Bronchial epithelial cell (primary cell): ENCODE results near the gene PRKACA. TPM values are rescaled to one million over a fixed set of nuclear protein-coding genes. Genes with fewer than 3 reads are reported as not detected.

Source experiments
- DNase-seq: peaks from one replicate; pipeline ENCODE4 v3.0.0-alpha.2; 2010; ENCODE audit warnings: low read depth
- FAIRE-seq: peaks from 2 replicates; lab custom pipeline; 2011; peaks lifted over from hg19 to GRCh38; lab: Jason Lieb, UNC
- H3K27me3 ChIP-seq: 2 replicates; pipeline ENCODE4 v1.5.1; 2011; ENCODE audit warnings: low read length; ENCODE audit not compliant: control insufficient read depth, insufficient read depth
- H3K36me3 ChIP-seq: 2 replicates; pipeline ENCODE4 v1.5.1; 2011; ENCODE audit warnings: low read length; ENCODE audit not compliant: control insufficient read depth, insufficient read depth
- H3K4me3 ChIP-seq: 2 replicates; pipeline ENCODE4 v1.5.1; 2011; ENCODE audit warnings: mild to moderate bottlenecking, low read depth, low read length, control low read depth
- CTCF ChIP-seq: IDR thresholded peaks from 2 replicates; pipeline ENCODE4 v1.5.1; 2011; ENCODE audit warnings: mild to moderate bottlenecking, moderate library complexity, low read length, control low read depth, inconsistent platforms; ENCODE audit not compliant: insufficient read depth, severe bottlenecking
- total RNA-seq: library from RNA; depleted of rRNA; stranded (reverse); fragments of >200 nt; gene quantifications from 2 replicates; pipeline ENCODE4 v1.2.1, GENCODE V29; 2014

The PRKACA gene
- total RNA-seq, result 13.7 and 13.8 TPM in 2 replicates

DNA sequence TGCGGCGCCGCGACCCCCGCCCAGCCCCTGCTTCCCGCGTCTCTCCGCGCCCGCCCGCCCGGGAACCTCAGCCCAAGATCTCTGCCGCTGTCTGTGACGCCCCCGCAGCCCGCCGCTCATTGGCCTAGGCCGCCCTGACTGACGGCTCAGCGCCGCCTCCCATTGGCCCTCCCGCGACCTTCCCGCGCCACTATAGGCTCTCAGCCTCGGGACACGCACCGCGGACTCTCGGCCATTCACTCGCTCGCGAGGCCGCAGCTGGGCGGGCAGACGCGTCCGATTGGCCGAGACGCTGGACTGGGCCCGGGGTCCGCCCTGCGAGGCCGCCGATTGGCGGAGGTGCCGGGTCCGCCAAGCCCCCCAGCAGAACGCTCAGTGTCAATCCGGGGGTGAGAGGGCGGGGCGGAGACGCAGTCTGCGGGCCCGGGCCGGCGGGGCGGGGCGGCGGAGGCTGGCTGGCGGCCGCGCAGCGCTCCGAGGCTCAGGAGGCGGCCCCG lies at the start of gene PRKACA:
PRKACA (minus strand) TSS at position 95 of the 497 bp plus-strand sequence. CDS start 215 bp downstream, outside the sequence.
- Histone ChIP-seq H3K27me3 (no peaks in the 10 kb centered on the region), H3K4me3 (peak within 1 kb of the TSS; percentile 76), H3K36me3 (no peaks in the 10 kb centered on the region)
- FAIRE-seq (no peak), DNase-seq (peak; percentile 94)
- TF ChIP-seq CTCF, result no peak

GRCh38 chr19:14166999-14167575 lies 49.5 kb upstream of the PRKACA start:
- no peak overlapping the region for H3K4me3 ChIP-seq
- no peak for FAIRE-seq
- peaks cover 1% of the 10 kb centered on the region for H3K27me3 ChIP-seq

GRCh38 chr19:14165990-14166830 lies 48.6 kb upstream of the PRKACA start:
- FAIRE-seq, result no peak
- peaks cover 1% of the 10 kb centered on the region for H3K27me3 ChIP-seq
- H3K36me3 ChIP-seq, result no peaks in the 10 kb centered on the region
- no peak for DNase-seq
- H3K4me3 ChIP-seq, result no peak overlapping the region
- TF ChIP-seq CTCF, result no peak

More at GRCh38 chr19:14166999-14167575, 49.5 kb upstream of the PRKACA start:
- TF ChIP-seq CTCF, result no peak
- DNase-seq, result no peak
- H3K36me3 ChIP-seq, result no peaks in the 10 kb centered on the region

- Histone ChIP-seq H3K36me3 (no peaks in the 10 kb centered on the region), H3K4me3 (no peak overlapping the region), H3K27me3 (peaks cover 1% of the 10 kb centered on the region)
- FAIRE-seq, result no peak
- no peak for TF ChIP-seq CTCF
- no peak for DNase-seq
Observed at GRCh38 chr19:14164724-14165493, 47.3 kb upstream of the PRKACA start.

- no peaks in the 10 kb centered on the region for H3K36me3 ChIP-seq
- no peak for TF ChIP-seq CTCF
- no peak for FAIRE-seq
- no peak overlapping the region for H3K4me3 ChIP-seq
- peaks cover 1% of the 10 kb centered on the region for H3K27me3 ChIP-seq
- DNase-seq, result no peak
Observed at GRCh38 chr19:14164082-14164481, 46.5 kb upstream of the PRKACA start.
